Activated naive CD4-positive, alpha-beta T cell treated with anti-CD3 and anti-CD28 coated beads, Interleukin-2, amount 50 U/mL, for 72 hours (primary cell): ENCODE data around the gene TNNI3. TPM values are rescaled to one million over a fixed set of nuclear protein-coding genes. Genes with fewer than 3 reads are reported as not detected.
"Not testable (repeated sequence)": the region's sequence is repeated elsewhere in the genome, so short reads cannot be mapped to it uniquely, and the experiment has no call there.

Experiments
- ATAC-seq, 2 donors: fragments of 150-1000 bp; cut with Tn5 transposase; 2 replicates each; pipeline ENCODE4 v1.10.0; 2021; ENCODE audit warnings: mild to moderate bottlenecking in 2 of 2, moderate library complexity in 2 of 2
- DNase-seq, 2 donors: peaks; one replicate each; pipeline ENCODE4 v3.0.0; 2021 to 2022; ENCODE audit warnings: low spot score in 2 of 2
- H3K27ac Mint-ChIP-seq, 2 donors: one replicate each; pipeline ENCODE4 v1.8.0; 2022; ENCODE audit warnings: mild to moderate bottlenecking in 2 of 2, mixed read lengths in 2 of 2
- H3K36me3 Mint-ChIP-seq, 2 donors: one replicate each; pipeline ENCODE4 v1.8.0; 2022; ENCODE audit warnings: mixed read lengths in 2 of 2
- H3K9me3 Mint-ChIP-seq, 2 donors: one replicate each; pipeline ENCODE4 v1.8.0; 2022; ENCODE audit warnings: mixed read lengths in 2 of 2
- total RNA-seq, 2 donors: library from RNA; stranded (reverse); gene quantifications; one replicate each; pipeline ENCODE4 v1.2.3, GENCODE V29; 2022

The TNNI3 gene
- not detected for total RNA-seq

GRCh38 chr19:55157064-55157908 lies at the start of gene TNNI3:
Gene TNNI3, minus strand, starts transcription at chr19:55157732. Its CDS starts 143 bp downstream, at chr19:55157589.
- ATAC-seq = no peak
- DNase-seq = no peak
- H3K36me3 Mint-ChIP-seq = peaks cover 0 to 17% of the 10 kb centered on the region in 2 donors
- H3K9me3 Mint-ChIP-seq = peaks cover 7 to 10% of the 10 kb centered on the region in 2 donors
- no peak within 1 kb of the TSS for H3K27ac Mint-ChIP-seq

GRCh38 chr19:55206664-55207500 lies 49.4 kb upstream of the TNNI3 start:
- DNase-seq = peak in 1 of 2 donors; percentile 46
- no peaks in the 10 kb centered on the region for H3K36me3 Mint-ChIP-seq
- no peak overlapping the region for H3K27ac Mint-ChIP-seq
- peak; percentile 53 to 88 for ATAC-seq
- no peaks in the 10 kb centered on the region for H3K9me3 Mint-ChIP-seq

GRCh38 chr19:55202199-55202598 lies 44.7 kb upstream of the TNNI3 start:
- not testable (repeated sequence) for H3K27ac Mint-ChIP-seq, ATAC-seq, H3K9me3 Mint-ChIP-seq, H3K36me3 Mint-ChIP-seq, DNase-seq

- H3K36me3 Mint-ChIP-seq = no peaks in the 10 kb centered on the region
- ATAC-seq = no peak
- no peaks in the 10 kb centered on the region for H3K9me3 Mint-ChIP-seq
- H3K27ac Mint-ChIP-seq = no peak overlapping the region
- no peak for DNase-seq
Measured at GRCh38 chr19:55199620-55200204, 42.2 kb upstream of the TNNI3 start.

GRCh38 chr19:55198651-55199050 lies 41.1 kb upstream of the TNNI3 start:
- ATAC-seq (no peak), DNase-seq (no peak)
- Mint-ChIP-seq H3K36me3 (no peaks in the 10 kb centered on the region), H3K27ac (no peak overlapping the region), H3K9me3 (no peaks in the 10 kb centered on the region)

- no peaks in the 10 kb centered on the region for H3K9me3 Mint-ChIP-seq
- no peaks in the 10 kb centered on the region for H3K36me3 Mint-ChIP-seq
- DNase-seq (no peak), ATAC-seq (peak in 1 of 2 donors; percentile 63)
- no peak overlapping the region for H3K27ac Mint-ChIP-seq
Measured at GRCh38 chr19:55197528-55197927, 40.0 kb upstream of the TNNI3 start.

- Mint-ChIP-seq H3K27ac (no peak overlapping the region), H3K36me3 (no peaks in the 10 kb centered on the region), H3K9me3 (no peaks in the 10 kb centered on the region)
- DNase-seq (no peak), ATAC-seq (no peak)
Measured at GRCh38 chr19:55196803-55197202, 39.3 kb upstream of the TNNI3 start.

- Mint-ChIP-seq H3K27ac (no peak overlapping the region), H3K9me3 (no peaks in the 10 kb centered on the region), H3K36me3 (no peaks in the 10 kb centered on the region)
- no peak for ATAC-seq
- DNase-seq = no peak
Measured at GRCh38 chr19:55193481-55193880, 35.9 kb upstream of the TNNI3 start.

- Mint-ChIP-seq H3K9me3 (no peaks in the 10 kb centered on the region), H3K27ac (peak overlapping the region; percentile 45 to 88), H3K36me3 (no peaks in the 10 kb centered on the region)
- DNase-seq (no peak), ATAC-seq (no peak)
Measured at GRCh38 chr19:55189403-55189835, 31.9 kb upstream of the TNNI3 start.

GRCh38 chr19:55188625-55189024 lies 31.1 kb upstream of the TNNI3 start:
- Mint-ChIP-seq H3K27ac (peak overlapping the region in 1 of 2 donors; percentile 45), H3K9me3 (no peaks in the 10 kb centered on the region), H3K36me3 (no peaks in the 10 kb centered on the region)
- DNase-seq (no peak), ATAC-seq (no peak)

- no peaks in the 10 kb centered on the region for H3K36me3 Mint-ChIP-seq
- H3K27ac Mint-ChIP-seq = no peak overlapping the region
- no peak for ATAC-seq
- DNase-seq = no peak
- no peaks in the 10 kb centered on the region for H3K9me3 Mint-ChIP-seq
Measured at GRCh38 chr19:55186080-55186479, 28.5 kb upstream of the TNNI3 start.

GRCh38 chr19:55181740-55182139 lies 24.2 kb upstream of the TNNI3 start:
- ATAC-seq (no peak), DNase-seq (no peak)
- H3K27ac Mint-ChIP-seq = no peak overlapping the region
- H3K36me3 Mint-ChIP-seq = no peaks in the 10 kb centered on the region
- no peaks in the 10 kb centered on the region for H3K9me3 Mint-ChIP-seq

GRCh38 chr19:55179606-55180484 lies 22.3 kb upstream of the TNNI3 start, which contains the start of gene SYT5:
Gene SYT5, minus strand, starts transcription at chr19:55180289. Its CDS starts 1,248 bp downstream, at chr19:55179041.
- H3K9me3 Mint-ChIP-seq = no peaks in the 10 kb centered on the region
- H3K36me3 Mint-ChIP-seq = no peaks in the 10 kb centered on the region
- peak; percentile 57 to 61 for ATAC-seq
- DNase-seq = peak in 1 of 2 donors; percentile 86
- peak within 1 kb of the TSS in 1 of 2 donors; percentile 36 for H3K27ac Mint-ChIP-seq

- no peaks in the 10 kb centered on the region for H3K36me3 Mint-ChIP-seq
- peak; percentile 84 to 93 for ATAC-seq
- H3K9me3 Mint-ChIP-seq = no peaks in the 10 kb centered on the region
- peak; percentile 75 to 90 for DNase-seq
- H3K27ac Mint-ChIP-seq = no peak overlapping the region
Measured at GRCh38 chr19:55178781-55179599, 21.5 kb upstream of the TNNI3 start.

- peaks cover 0 to 8% of the 10 kb centered on the region in 2 donors for H3K36me3 Mint-ChIP-seq
- H3K9me3 Mint-ChIP-seq = no peaks in the 10 kb centered on the region
- ATAC-seq (no peak), DNase-seq (no peak)
- H3K27ac Mint-ChIP-seq = no peak overlapping the region
Measured at GRCh38 chr19:55176076-55176475, 18.5 kb upstream of the TNNI3 start.
